Measurements from ENCODE around the gene ZNF14. TPM values are rescaled to one million over a fixed set of nuclear protein-coding genes. Genes with fewer than 3 reads are reported as not detected.
"Not testable (repeated sequence)": the region's sequence is repeated elsewhere in the genome, so short reads cannot be mapped to it uniquely, and the experiment has no call there.

ZNF14 gene
- polyA plus RNA-seq (2011; rRNA removed) (1.2 and 2.7 TPM in 2 replicates), polyA minus RNA-seq (2011; rRNA and poly(A)+ RNA removed) (2.3 and 2.5 TPM in 2 replicates)

- ChIA-PET POLR2A (interaction anchor here (0.6 to 0.7 kb wide), 2 partner anchors 43 to 89 kb away, joined by 3 read pairs; partner anchors contain the start of gene ZNF506), CTCF (no interaction called here)
- no peaks in the 10 kb centered on the region for H3K36me3 ChIP-seq (ENCODE audit: control insufficient read depth, insufficient read depth, low read length)
- DNase-seq (ENCODE audit: low read depth) = peak; percentile 62
- H3K4me3 ChIP-seq (ENCODE audit: low read depth, low read length) = peak within 1 kb of the TSS; percentile 91
- no peaks in the 10 kb centered on the region for H3K27me3 ChIP-seq (ENCODE audit: control insufficient read depth, insufficient read depth, low read length)
- TF ChIP-seq CTCF (IDR thresholded peaks at IDR 0.05; ENCODE audit: insufficient read depth, low read depth, low read length) = peak; percentile 10; the same call in 1 of the 2 replicates
Observed at GRCh38 chr19:19732579-19733501, at the start of gene ZNF14. Gene ZNF14 (minus strand): TSS chr19:19733112. CDS start chr19:19732958, 154 bp downstream.

GRCh38 chr19:19781791-19782190, 48.9 kb upstream of the ZNF14 start:
- CTCF ChIA-PET; H3K27me3 ChIP-seq (ENCODE audit: control insufficient read depth, insufficient read depth, low read length); DNase-seq (ENCODE audit: low read depth); H3K4me3 ChIP-seq (ENCODE audit: low read depth, low read length); H3K36me3 ChIP-seq (ENCODE audit: control insufficient read depth, insufficient read depth, low read length); POLR2A ChIA-PET: not testable (repeated sequence)

- H3K4me3 ChIP-seq (ENCODE audit: low read depth, low read length) = no peak overlapping the region
- DNase-seq (ENCODE audit: low read depth) = no peak
- no peaks in the 10 kb centered on the region for H3K36me3 ChIP-seq (ENCODE audit: control insufficient read depth, insufficient read depth, low read length)
- H3K27me3 ChIP-seq (ENCODE audit: control insufficient read depth, insufficient read depth, low read length) = no peaks in the 10 kb centered on the region
- CTCF ChIA-PET = no interaction called here
- TF ChIP-seq CTCF (IDR thresholded peaks at IDR 0.05; ENCODE audit: insufficient read depth, low read depth, low read length) = no peak
- POLR2A ChIA-PET = no interaction called here
Observed at GRCh38 chr19:19778666-19779065, 45.8 kb upstream of the ZNF14 start.

GRCh38 chr19:19777692-19778091, 44.8 kb upstream of the ZNF14 start:
- no peak for DNase-seq (ENCODE audit: low read depth)
- H3K36me3 ChIP-seq (ENCODE audit: control insufficient read depth, insufficient read depth, low read length) = no peaks in the 10 kb centered on the region
- ChIA-PET POLR2A (no interaction called here), CTCF (interaction anchor here (0.6 kb wide), 1 partner anchor 80 kb away, joined by 3 read pairs; no protein-coding TSS in a partner anchor)
- no peak for TF ChIP-seq CTCF (IDR thresholded peaks at IDR 0.05; ENCODE audit: insufficient read depth, low read depth, low read length)
- H3K4me3 ChIP-seq (ENCODE audit: low read depth, low read length) = no peak overlapping the region
- H3K27me3 ChIP-seq (ENCODE audit: control insufficient read depth, insufficient read depth, low read length) = no peaks in the 10 kb centered on the region

GRCh38 chr19:19776206-19777008, 43.5 kb upstream of the ZNF14 start:
- CTCF ChIA-PET = no interaction called here
- DNase-seq (ENCODE audit: low read depth) = peak; percentile 95
- Histone ChIP-seq H3K27me3 (ENCODE audit: control insufficient read depth, insufficient read depth, low read length) (no peaks in the 10 kb centered on the region), H3K4me3 (ENCODE audit: low read depth, low read length) (peak overlapping the region; percentile 87), H3K36me3 (ENCODE audit: control insufficient read depth, insufficient read depth, low read length) (no peaks in the 10 kb centered on the region)
- no peak for TF ChIP-seq CTCF (IDR thresholded peaks at IDR 0.05; ENCODE audit: insufficient read depth, low read depth, low read length)
- POLR2A ChIA-PET = interaction anchor here (0.9 to 1.2 kb wide), 2 partner anchors 43 to 45 kb away, joined by 3 to 5 read pairs; partner anchors contain the start of genes ZNF14 and ZNF506

All from BJ (cell line).